ENCODE measurements around the gene ZSWIM6. TPM values are rescaled to one million over a fixed set of nuclear protein-coding genes. Genes with fewer than 3 reads are reported as not detected.

The ZSWIM6 gene
- total RNA-seq, 1 experiment from 2014 or later: 10.0 TPM

- POLR2A ChIA-PET: no interaction called here
- H3K4me3 ChIP-seq (ENCODE audit: low read depth, low read length): no peak overlapping the region
- TF ChIP-seq, protein P1, sequence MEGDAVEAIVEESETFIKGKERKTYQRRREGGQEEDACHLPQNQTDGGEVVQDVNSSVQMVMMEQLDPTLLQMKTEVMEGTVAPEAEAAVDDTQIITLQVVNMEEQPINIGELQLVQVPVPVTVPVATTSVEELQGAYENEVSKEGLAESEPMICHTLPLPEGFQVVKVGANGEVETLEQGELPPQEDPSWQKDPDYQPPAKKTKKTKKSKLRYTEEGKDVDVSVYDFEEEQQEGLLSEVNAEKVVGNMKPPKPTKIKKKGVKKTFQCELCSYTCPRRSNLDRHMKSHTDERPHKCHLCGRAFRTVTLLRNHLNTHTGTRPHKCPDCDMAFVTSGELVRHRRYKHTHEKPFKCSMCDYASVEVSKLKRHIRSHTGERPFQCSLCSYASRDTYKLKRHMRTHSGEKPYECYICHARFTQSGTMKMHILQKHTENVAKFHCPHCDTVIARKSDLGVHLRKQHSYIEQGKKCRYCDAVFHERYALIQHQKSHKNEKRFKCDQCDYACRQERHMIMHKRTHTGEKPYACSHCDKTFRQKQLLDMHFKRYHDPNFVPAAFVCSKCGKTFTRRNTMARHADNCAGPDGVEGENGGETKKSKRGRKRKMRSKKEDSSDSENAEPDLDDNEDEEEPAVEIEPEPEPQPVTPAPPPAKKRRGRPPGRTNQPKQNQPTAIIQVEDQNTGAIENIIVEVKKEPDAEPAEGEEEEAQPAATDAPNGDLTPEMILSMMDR (IDR thresholded peaks at IDR 0.05; ENCODE audit: insufficient read depth in 1 of 2, low read depth in 1 of 2, low read length in 1 of 2, severe bottlenecking in 1 of 2, unreplicated experiment in 1 of 2): no peak
- BruUV-seq (replicated peaks): no TSS peak
- intact Hi-C loops (cut with micrococcal nuclease; ENCODE audit: unreplicated experiment): no loop called here
- peaks cover 10% of the 10 kb centered on the region for H3K36me3 Mint-ChIP-seq (ENCODE audit: insufficient read depth, unreplicated experiment)
- no peak overlapping the region for H3K27ac Mint-ChIP-seq (ENCODE audit: unreplicated experiment)
- H3K9me3 ChIP-seq: no peaks in the 10 kb centered on the region
- CTCF ChIA-PET: no interaction called here
- H3K9me3 Mint-ChIP-seq (ENCODE audit: unreplicated experiment): peaks cover 10% of the 10 kb centered on the region
- DNase-seq: no peak
- no peaks in the 10 kb centered on the region for H3K4me1 Mint-ChIP-seq (ENCODE audit: low read depth, unreplicated experiment)
- H3K36me3 ChIP-seq (ENCODE audit: control insufficient read depth, insufficient read depth, low read length): no peaks in the 10 kb centered on the region
- no peaks in the 10 kb centered on the region for H3K27me3 Mint-ChIP-seq (ENCODE audit: insufficient read depth, unreplicated experiment)
- no peaks in the 10 kb centered on the region for H3K27me3 ChIP-seq (replicated peaks; ENCODE audit: control insufficient read depth, insufficient read depth, low read length)
- no peak overlapping the region for H3K4me3 Mint-ChIP-seq (ENCODE audit: unreplicated experiment)
- H3K4me1 ChIP-seq: no peaks in the 10 kb centered on the region
Observed at GRCh38 chr5:61491861-61492260, 159.8 kb downstream of the ZSWIM6 start.

DNA sequence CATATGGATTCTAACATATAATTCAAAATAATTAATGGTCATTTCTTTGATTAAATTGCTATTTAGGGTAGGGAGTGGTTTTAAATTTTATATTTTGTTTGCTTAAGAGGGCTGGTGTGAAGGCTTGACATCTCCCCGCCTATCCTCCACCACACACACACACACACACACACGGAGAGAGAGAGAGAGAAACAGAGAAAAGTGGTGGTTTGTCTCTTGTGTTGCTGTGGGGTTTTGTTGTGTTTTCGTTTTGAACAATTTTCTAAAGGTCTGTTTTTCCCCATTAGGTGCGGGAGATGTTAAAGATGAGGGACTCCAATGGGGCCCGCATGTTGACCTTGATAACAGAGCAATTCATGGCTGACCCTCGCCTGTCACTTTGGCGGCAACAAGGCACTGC is 161.9 kb downstream of the ZSWIM6 start:
- H3K36me3 ChIP-seq (ENCODE audit: control insufficient read depth, insufficient read depth, low read length): no peaks in the 10 kb centered on the region
- Mint-ChIP-seq H3K36me3 (ENCODE audit: insufficient read depth, unreplicated experiment) (peaks cover 10% of the 10 kb centered on the region), H3K4me3 (ENCODE audit: unreplicated experiment) (no peak overlapping the region), H3K27ac (ENCODE audit: unreplicated experiment) (no peak overlapping the region), H3K4me1 (ENCODE audit: low read depth, unreplicated experiment) (no peaks in the 10 kb centered on the region), H3K9me3 (ENCODE audit: unreplicated experiment) (peaks cover 4% of the 10 kb centered on the region), H3K27me3 (ENCODE audit: insufficient read depth, unreplicated experiment) (no peaks in the 10 kb centered on the region)
- BruUV-seq (replicated peaks): no TSS peak
- DNase-seq: no peak
- H3K4me3 ChIP-seq (ENCODE audit: low read depth, low read length): no peak overlapping the region
- TF ChIP-seq, protein P1 (IDR thresholded peaks at IDR 0.05; ENCODE audit: insufficient read depth in 1 of 2, low read depth in 1 of 2, low read length in 1 of 2, severe bottlenecking in 1 of 2, unreplicated experiment in 1 of 2): no peak
- intact Hi-C loops (cut with micrococcal nuclease; ENCODE audit: unreplicated experiment): no loop called here
- ChIA-PET CTCF (no interaction called here), POLR2A (no interaction called here)
- no peaks in the 10 kb centered on the region for H3K4me1 ChIP-seq
- H3K27me3 ChIP-seq (replicated peaks; ENCODE audit: control insufficient read depth, insufficient read depth, low read length): no peaks in the 10 kb centered on the region
- H3K9me3 ChIP-seq: no peaks in the 10 kb centered on the region

DNA sequence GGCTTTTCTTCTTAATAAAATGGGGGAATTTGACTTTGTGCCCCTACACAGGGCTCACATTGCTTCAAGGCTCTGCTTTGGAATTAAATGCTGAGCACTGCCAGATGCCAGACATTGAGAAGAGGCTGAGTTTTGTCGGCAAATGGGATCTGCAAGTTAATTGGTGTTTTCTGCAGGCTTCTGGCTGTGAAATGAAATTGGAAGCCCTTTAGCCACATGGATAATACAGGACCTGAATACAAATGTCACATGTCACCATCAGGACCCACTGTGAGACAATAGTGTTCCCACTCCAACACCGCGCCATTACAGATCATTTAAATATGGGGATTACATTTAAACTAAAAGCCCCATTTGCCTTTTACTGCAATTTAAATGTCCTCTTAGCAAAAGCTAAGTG is 164.4 kb downstream of the ZSWIM6 start:
- no peaks in the 10 kb centered on the region for H3K36me3 ChIP-seq (ENCODE audit: control insufficient read depth, insufficient read depth, low read length)
- no peak overlapping the region for H3K4me3 Mint-ChIP-seq (ENCODE audit: unreplicated experiment)
- H3K36me3 Mint-ChIP-seq (ENCODE audit: insufficient read depth, unreplicated experiment): peaks cover 10% of the 10 kb centered on the region
- no TSS peak for BruUV-seq (replicated peaks)
- TF ChIP-seq, protein P1 (IDR thresholded peaks at IDR 0.05; ENCODE audit: insufficient read depth in 1 of 2, low read depth in 1 of 2, low read length in 1 of 2, severe bottlenecking in 1 of 2, unreplicated experiment in 1 of 2): no peak
- no peaks in the 10 kb centered on the region for H3K27me3 ChIP-seq (replicated peaks; ENCODE audit: control insufficient read depth, insufficient read depth, low read length)
- H3K4me1 Mint-ChIP-seq (ENCODE audit: low read depth, unreplicated experiment): no peaks in the 10 kb centered on the region
- no peak overlapping the region for H3K27ac Mint-ChIP-seq (ENCODE audit: unreplicated experiment)
- no peaks in the 10 kb centered on the region for H3K9me3 Mint-ChIP-seq (ENCODE audit: unreplicated experiment)
- intact Hi-C loops (cut with micrococcal nuclease; ENCODE audit: unreplicated experiment): no loop called here
- no peak for DNase-seq
- no peaks in the 10 kb centered on the region for H3K4me1 ChIP-seq
- POLR2A ChIA-PET: no interaction called here
- H3K4me3 ChIP-seq (ENCODE audit: low read depth, low read length): no peak overlapping the region
- H3K9me3 ChIP-seq: no peaks in the 10 kb centered on the region
- CTCF ChIA-PET: no interaction called here
- no peaks in the 10 kb centered on the region for H3K27me3 Mint-ChIP-seq (ENCODE audit: insufficient read depth, unreplicated experiment)

Data from Caco-2 (cell line).